Neutrophil (primary cell): Measurements from ENCODE around the gene TMEM43.

Experiments
- H3K27ac ChIP-seq: fragments of 200-600 bp; sonication (generic); 2 replicates; pipeline ENCODE4 v1.5.1; 2016; ENCODE audit warnings: mild to moderate bottlenecking, moderate library complexity
- H3K27me3 ChIP-seq: fragments of 200-600 bp; sonication (generic); 2 replicates; pipeline ENCODE4 v1.6.0; 2016; ENCODE audit warnings: mild to moderate bottlenecking
- H3K36me3 ChIP-seq: fragments of 200-600 bp; sonication (generic); 2 replicates; pipeline ENCODE4 v1.5.1; 2017
- H3K4me1 ChIP-seq, 2 experiments: fragments of 200-600 bp in 1 of 2; sonication (generic) in 1 of 2; 1 replicate in 1 of 2; 2 replicates in 1 of 2; pipeline versions ENCODE4 v1.5.1 to v1.6.1; 2013 to 2016; ENCODE audit warnings: low read depth in 1 of 2, low read length in 1 of 2, mild to moderate bottlenecking in 1 of 2, moderate library complexity in 1 of 2; ENCODE audit not compliant: control insufficient read depth in 1 of 2, insufficient read depth in 1 of 2
- H3K4me3 ChIP-seq, 2 experiments: fragments of 200-600 bp in 1 of 2; sonication (generic) in 1 of 2; 1 replicate in 1 of 2; 2 replicates in 1 of 2; pipeline ENCODE4 v1.5.1; 2013 to 2016; ENCODE audit warnings: low read depth in 1 of 2, low read length in 1 of 2, mild to moderate bottlenecking in 1 of 2, moderate library complexity in 1 of 2
- H3K9me3 ChIP-seq: fragments of 200-600 bp; sonication (generic); 2 replicates; pipeline ENCODE4 v1.5.1; 2016
- TF ChIP-seq, protein P1 (sequence below): fragments of 200-600 bp; sonication (generic); IDR thresholded peaks from 2 replicates; pipeline ENCODE4 v1.5.1; 2016; ENCODE audit warnings: antibody characterized with exemption

Gene TMEM43

DNA sequence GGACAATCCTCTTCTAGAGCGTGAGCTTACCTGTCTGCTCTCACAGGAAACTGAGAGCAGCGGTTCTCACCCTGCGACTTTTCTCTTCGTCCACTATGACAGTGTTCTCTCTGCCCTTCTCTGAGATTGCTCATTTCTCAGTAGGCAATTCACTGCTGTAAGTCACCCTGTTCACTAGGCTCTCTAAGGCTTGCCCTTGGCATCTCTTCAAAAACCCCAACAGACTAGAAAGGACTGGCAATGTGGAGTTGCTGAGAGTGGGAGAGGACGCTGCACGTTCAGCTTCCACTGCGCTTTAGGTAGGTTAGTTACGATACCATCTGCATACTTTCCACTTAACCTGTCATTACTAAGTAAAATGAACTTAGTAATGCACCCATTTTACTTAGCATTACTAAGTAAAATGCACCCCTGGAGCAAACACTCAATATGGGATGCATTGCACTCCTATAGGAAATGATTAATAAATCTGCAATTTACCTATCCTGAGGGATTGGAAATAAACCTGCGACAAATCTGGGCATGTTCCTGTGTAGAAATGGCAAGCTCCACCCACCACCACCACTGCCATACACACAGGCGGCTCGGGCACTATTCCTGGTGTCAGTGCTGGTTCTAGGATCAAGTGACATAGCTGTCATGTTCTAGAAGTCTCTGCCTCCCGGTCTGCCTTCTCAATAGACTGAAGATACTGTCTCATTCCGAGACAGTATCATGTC, 32.1 kb downstream of the TMEM43 start:
- TF ChIP-seq, protein P1, sequence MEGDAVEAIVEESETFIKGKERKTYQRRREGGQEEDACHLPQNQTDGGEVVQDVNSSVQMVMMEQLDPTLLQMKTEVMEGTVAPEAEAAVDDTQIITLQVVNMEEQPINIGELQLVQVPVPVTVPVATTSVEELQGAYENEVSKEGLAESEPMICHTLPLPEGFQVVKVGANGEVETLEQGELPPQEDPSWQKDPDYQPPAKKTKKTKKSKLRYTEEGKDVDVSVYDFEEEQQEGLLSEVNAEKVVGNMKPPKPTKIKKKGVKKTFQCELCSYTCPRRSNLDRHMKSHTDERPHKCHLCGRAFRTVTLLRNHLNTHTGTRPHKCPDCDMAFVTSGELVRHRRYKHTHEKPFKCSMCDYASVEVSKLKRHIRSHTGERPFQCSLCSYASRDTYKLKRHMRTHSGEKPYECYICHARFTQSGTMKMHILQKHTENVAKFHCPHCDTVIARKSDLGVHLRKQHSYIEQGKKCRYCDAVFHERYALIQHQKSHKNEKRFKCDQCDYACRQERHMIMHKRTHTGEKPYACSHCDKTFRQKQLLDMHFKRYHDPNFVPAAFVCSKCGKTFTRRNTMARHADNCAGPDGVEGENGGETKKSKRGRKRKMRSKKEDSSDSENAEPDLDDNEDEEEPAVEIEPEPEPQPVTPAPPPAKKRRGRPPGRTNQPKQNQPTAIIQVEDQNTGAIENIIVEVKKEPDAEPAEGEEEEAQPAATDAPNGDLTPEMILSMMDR: no peak
- Histone ChIP-seq H3K9me3 (no peaks in the 10 kb centered on the region), H3K27ac (no peak overlapping the region), H3K4me3 (no peak overlapping the region), H3K4me1 (peaks cover under 1 to 2% of the 10 kb centered on the region in 2 experiments), H3K36me3 (peaks cover 73% of the 10 kb centered on the region), H3K27me3 (no peaks in the 10 kb centered on the region)

DNA sequence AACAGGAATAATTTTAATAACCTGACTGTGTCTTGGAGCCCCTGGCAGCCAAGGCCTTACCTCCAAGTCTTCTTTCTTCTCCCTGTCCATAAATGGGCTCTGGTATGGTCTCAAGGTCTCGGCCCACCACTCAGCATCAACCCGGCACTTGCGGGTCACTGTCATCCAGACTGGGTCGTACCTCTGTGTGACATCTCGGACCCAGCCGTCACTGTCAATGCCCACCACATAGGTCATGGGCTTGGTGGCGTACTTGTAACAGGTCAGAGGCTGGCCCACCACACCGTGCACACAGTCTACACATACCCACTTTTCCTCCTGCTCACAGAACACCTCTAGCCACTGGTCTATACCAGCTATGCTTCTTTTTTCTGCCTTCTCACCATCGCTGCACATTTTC, 33.1 kb downstream of the TMEM43 start:
- Histone ChIP-seq H3K4me1 (peaks cover 5% of the 10 kb centered on the region in 2 experiments), H3K9me3 (no peaks in the 10 kb centered on the region), H3K36me3 (peaks cover 66% of the 10 kb centered on the region), H3K4me3 (no peak overlapping the region), H3K27ac (no peak overlapping the region), H3K27me3 (no peaks in the 10 kb centered on the region)
- TF ChIP-seq, protein P1: no peak

DNA sequence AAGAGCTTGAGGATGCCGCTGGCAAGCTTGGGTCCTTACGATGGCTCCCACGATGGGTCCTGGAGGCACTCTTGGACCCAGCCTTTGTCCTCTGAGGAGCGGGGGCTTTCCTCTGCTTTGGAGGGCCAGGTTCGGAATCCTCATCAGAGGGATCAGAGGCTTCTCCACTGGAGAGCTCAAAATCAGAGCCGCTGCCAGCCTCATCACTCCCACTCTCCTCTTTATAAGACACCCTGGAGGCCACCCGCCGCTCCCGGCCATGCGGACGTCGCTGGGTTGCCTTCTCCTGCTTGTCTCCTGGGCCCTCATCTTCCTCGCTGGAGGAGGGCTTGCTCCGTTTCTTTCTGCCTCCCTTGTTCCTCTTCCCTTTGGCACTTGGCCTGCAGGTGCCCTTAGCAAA, 33.5 kb downstream of the TMEM43 start:
- Histone ChIP-seq H3K4me1 (peaks cover 5% of the 10 kb centered on the region in 2 experiments), H3K27ac (no peak overlapping the region), H3K27me3 (no peaks in the 10 kb centered on the region), H3K9me3 (no peaks in the 10 kb centered on the region), H3K36me3 (peaks cover 65% of the 10 kb centered on the region), H3K4me3 (no peak overlapping the region)
- TF ChIP-seq, protein P1: no peak

DNA sequence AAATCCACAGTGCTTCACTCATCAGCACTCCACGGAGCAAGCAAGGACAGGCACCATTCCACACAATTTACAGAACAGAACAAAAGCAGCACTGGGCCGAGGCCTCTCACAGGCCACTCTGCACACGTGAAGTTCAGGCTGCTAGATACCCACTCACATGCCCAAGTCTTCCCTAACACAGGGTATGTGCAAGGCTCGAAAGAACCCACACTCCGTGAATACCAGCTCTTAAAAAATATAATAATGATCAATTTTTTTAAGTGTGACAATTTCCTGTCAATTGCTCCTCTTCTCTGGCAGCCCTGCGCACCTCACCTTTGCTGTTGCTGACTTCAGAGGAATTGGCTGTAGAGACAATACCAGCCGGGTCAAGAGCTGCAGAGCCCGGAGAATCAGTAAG, 34.6 kb downstream of the TMEM43 start:
- Histone ChIP-seq H3K27ac (no peak overlapping the region), H3K4me3 (no peak overlapping the region), H3K27me3 (no peaks in the 10 kb centered on the region), H3K36me3 (peaks cover 65% of the 10 kb centered on the region), H3K9me3 (no peaks in the 10 kb centered on the region), H3K4me1 (peaks cover 5% of the 10 kb centered on the region in 2 experiments)
- TF ChIP-seq, protein P1: no peak

DNA sequence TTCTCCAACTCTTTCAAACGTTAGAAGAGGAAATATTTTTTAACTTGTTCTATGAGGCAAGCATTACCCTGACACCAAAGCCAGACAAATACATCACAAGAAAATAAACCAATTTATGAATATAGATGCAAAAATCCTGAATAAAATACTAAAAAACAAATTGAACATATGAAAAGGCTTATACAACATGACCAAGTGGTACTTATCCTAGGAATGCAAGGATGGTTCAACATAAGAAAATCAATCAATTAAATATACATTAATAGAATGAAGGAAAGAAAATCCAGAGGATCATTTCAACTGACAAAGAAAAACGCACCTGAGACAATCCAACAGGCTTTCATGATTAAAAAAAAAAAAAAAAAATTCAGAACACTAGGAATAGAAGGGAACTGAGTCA, 36.4 kb downstream of the TMEM43 start:
- no peaks in the 10 kb centered on the region for H3K9me3 ChIP-seq
- TF ChIP-seq, protein P1: no peak
- H3K27ac ChIP-seq: no peak overlapping the region
- no peaks in the 10 kb centered on the region for H3K27me3 ChIP-seq
- H3K4me3 ChIP-seq: no peak overlapping the region
- H3K36me3 ChIP-seq: peaks cover 80% of the 10 kb centered on the region
- peaks cover 5% of the 10 kb centered on the region in 2 experiments for H3K4me1 ChIP-seq
